CD4-positive, alpha-beta T cell treated with Interleukin-15 for 1 hour (primary cell): ENCODE data around the gene PIEZO2.
"Not testable (repeated sequence)": the region's sequence is repeated elsewhere in the genome, so short reads cannot be mapped to it uniquely, and the experiment has no call there.

Experiments
- DNase-seq: peaks from one replicate; pipeline ENCODE4 v3.0.0-alpha.2; 2020

The PIEZO2 gene

DNA sequence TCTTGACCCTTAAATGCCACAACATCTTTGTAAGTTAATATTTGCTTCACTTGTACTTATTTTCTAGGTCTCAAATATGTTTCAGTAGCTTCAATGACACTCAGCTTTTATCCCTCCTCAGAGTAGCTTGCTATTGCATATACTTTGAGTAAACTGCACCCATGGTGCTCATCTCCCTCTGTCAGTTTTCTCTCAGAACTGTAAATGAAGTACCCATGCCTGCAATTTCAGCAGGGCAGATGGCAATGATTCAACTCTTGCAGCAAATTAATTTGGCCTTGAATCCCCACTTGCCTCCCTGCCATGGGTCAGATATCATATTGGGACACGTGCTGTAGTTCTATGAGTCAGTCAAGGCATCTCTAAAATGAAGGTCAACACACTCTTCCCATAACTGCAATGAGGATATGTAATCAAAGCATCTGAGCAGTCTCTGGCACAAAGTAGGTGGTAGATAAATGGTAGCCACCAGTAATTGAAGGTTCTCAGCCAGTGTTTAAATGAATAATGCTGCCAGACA lies 225.8 kb downstream of the PIEZO2 start:
- no peak for DNase-seq

DNA sequence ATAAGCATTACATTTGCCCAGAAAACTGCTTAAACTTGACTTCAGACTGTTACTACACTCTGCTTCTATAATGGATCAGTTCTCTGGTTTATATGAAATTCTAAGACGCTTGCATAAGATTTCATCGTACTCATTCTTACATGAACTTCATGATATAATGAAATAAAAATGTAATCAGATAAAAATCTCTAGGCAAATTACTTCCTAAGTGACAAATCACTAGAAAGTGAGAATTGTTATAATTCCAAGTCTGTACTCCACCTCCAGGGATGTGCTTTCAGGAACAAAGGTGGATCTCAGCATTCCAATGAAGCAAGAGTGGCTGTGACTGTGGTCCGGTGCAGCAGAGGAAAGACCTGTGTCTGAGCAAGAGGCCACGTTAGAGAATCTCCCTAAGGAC lies 226.2 kb downstream of the PIEZO2 start:
- no peak for DNase-seq

DNA sequence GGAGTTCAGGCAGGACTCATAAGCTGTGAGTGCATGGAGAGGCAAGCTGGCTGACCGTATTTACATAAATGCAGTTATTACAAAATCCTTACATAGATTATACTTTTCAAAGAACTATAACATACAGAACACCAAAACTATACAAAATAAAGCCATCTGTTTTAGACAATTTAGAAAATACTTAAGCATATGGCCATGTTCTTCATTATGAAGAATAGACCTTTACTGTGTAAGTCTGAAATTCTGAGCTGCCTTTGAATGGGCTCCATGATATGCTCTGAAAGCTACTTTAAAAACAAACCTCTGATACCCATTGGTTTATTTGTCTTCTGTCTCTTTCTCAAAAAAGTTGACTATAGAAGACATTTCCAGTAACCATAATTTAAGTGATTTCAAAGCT lies 226.7 kb downstream of the PIEZO2 start:
- DNase-seq = not testable (repeated sequence)

DNA sequence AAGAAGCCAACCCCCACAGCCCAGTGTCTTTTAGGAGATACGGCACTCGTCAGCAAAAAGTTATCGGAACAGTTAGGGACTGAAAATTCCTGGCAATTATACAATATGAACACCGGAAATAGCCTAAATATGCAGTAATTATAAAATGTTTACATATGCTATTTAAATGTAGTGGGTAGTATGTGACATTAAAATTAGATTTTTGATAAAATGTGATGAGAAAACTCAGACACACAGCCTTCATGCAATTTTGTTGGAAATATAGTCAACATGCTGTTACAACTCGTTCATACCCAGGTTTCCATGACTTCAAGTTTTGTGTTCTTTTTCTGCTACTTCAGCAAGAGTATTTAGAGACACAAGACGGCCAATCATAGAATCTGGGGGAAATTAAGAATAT lies 229.1 kb downstream of the PIEZO2 start:
- DNase-seq = not testable (repeated sequence)

DNA sequence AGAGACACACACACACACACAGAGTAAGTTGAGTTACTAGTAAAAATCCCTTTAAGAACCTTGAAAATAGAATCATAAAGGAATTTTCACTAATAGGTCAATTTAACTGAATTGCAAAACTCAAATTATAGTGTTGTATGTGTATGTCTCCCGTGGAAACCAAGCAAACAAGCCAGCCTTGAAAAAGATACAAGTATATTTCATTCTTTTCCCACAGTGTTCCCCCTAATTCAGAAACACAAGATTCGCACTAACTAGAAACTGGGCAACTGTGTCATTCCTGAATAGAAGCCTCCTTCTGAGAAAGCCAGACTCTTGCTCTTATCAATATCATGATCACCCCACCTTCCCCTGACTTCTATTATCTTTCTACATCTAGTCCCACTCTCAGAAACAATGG lies 229.5 kb downstream of the PIEZO2 start:
- no peak for DNase-seq

DNA sequence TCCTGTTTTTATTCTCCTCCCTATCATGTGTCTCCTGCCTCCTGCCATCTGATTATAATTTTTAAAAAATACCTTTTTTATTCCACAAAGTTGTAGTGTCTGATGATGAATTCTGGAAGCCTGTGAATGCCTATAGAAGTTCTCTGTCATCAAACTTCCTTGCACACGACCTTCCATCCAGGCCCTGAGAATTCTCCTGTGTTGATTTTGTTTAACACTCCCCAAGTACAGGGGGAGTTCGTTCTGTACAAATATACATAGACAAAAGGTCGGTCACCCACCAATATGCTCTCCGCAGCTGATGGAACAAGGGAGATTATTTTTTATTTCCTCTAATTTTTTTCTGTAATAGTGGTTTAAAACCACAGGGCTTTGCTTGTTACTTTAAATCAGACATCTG lies 232.5 kb downstream of the PIEZO2 start:
- DNase-seq = no peak

DNA sequence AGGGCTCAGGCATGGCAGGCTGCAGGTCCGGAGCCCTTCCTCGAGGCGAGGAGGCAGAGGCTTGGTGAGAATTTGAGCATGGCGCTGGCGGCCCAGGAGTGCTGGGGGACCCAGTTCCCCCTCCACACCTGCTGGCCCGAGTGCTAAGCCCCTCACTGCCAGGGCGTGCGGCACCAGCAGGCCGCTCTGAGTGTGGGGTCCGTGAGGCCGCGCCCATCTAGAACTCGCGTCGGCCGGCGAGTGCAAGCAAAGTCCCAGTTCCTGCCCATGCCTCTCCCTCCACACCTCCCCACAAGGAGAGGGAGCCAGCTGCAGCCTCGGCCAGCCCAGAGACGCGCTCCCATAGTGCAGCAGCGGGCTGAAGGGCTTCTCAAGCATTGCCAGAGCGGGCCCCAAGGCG lies 233.0 kb downstream of the PIEZO2 start:
- DNase-seq = no peak

DNA sequence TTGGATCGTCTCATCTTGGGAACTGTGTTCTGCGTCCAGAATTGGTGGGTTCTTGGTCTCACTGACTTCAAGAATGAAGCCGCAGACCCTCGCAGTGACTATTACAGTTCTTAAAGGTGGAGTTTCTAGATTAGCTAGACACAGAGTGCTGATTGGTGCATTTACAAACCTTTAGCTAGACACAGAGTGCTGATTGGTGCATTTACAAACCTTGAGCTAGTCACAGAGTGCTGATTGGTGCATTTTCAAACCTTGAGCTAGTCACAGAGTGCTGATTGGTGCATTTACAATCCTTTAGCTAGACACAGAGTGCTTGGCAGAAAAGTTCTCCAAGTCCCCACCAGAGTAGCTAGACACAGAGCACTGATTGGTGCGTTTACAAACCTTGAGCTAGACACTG lies 233.6 kb downstream of the PIEZO2 start:
- DNase-seq = not testable (repeated sequence)

DNA sequence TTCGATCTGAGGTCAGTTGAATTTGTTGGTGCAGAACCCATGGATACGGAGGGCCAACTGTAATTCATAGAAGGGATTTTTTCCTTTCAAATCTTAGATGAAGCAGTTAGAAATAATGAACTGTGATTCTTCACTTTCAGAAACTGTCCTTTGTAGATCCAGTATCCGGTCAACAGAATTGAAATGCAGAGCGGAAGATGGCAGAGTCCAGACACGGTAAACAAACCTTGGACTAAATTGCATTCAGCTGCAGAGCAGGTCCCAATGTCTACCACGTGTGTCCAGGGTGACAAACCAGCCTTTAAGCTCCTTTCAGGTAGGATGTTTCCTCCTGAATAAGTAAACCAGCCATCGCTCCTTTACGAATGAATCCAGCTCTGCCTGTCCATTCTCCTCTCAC lies 234.8 kb downstream of the PIEZO2 start:
- DNase-seq = not testable (repeated sequence)

DNA sequence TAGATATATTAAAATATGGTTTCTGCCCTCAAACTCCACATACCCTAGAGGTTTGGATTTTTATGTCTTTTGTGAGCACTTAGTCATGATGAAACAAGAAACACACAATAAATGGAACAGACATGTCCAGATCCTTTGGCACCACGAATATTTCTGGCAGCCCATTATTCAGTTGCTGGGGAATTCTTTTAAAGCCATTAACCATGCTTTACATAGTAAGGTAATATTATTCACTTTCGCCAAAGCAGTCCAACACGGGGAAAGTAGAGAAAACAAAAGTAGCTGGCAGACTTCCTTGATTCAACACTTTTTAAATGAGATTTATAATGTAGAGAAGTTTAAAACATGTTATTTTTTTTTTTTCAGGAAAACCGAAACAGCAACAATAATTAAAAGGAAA lies 235.4 kb downstream of the PIEZO2 start:
- DNase-seq = no peak

DNA sequence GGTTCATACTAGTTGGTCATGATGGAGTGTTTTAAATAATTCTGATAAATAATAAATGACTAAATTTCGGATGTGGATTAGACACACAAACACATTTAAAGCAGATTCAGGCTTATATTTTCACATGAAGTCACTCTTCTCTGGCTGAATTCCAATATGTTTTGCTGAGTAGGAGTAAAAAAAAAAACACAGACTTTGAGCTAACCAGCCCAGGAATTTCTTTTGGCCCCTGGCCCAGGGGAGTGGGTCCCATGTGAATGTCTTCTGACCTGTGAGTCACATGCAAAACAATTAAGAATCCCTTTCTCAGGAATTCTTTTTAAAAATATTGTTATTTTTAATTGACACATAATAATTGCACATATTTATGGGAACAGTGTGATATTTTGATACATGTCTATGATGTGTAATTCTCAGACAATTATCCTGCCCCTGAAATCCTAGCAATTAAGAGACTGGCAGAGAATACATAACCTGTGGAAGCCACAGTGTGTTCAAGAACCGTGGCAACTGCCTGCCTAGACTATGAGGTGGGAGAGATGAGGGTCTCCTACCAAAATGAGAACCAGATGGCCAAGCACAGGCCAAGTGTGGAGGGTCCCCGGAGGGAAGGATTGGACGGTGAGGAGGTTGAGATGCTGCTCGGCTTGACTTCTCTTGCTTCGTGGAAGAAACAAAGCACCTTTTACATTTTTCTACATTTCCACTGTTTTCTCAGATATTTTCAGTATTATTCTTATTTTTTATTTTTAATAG lies 236.4 kb downstream of the PIEZO2 start:
- DNase-seq = no peak

DNA sequence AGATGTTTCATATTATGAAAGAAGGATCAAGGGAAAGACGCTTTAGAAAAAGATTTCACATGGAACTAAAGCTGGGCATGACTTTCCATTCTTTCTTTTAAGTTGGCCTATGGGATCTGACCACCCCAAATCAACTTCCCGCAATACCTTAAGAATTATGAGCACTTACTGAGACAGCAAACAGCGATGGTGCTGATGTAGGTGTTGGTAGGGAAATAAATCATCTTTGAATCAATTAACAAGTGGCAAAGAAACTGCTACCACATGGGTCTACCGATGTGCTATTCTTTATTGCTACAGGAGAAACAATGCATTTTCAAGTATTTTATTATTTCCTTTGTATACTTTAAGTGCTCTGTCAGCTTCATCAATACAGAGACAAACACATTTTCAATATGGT lies 239.6 kb downstream of the PIEZO2 start:
- DNase-seq = no peak

DNA sequence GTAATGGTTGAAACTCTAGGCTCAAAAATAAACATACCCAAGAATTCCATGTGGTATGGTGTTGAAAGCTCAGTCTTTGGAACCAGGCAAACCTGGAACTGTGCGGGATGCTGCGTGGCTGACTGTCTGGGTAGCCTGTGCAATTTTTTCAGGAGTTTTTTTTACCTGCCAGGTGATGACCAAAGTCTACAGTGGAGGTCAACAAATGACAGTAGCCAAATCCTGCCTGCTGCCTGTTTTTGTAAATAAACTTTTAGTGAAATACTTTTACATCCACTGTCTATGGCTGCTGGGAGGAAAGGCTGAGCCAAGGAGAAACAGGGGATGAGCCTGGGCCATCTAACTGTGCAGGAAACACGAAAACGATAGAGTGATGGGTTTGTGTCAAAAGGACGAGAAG lies 240.6 kb downstream of the PIEZO2 start:
- DNase-seq = no peak

DNA sequence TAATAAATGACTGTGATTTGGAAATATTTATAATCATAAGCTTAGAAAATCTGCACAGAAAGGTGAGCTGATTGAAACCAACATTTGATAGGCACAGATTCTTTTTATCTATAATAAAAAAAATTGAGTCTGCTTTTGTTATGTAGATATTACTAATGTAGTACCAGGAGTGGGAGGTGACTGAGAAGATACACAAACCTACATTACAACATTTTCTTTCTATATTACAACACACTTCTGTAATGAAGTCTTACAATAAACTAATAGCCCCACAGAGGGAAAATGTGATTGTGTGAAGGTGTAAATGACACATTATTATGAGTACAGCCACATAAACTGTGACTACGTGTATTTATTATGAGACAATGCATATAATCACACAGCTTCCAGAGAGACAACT lies 241.6 kb downstream of the PIEZO2 start:
- DNase-seq = no peak

DNA sequence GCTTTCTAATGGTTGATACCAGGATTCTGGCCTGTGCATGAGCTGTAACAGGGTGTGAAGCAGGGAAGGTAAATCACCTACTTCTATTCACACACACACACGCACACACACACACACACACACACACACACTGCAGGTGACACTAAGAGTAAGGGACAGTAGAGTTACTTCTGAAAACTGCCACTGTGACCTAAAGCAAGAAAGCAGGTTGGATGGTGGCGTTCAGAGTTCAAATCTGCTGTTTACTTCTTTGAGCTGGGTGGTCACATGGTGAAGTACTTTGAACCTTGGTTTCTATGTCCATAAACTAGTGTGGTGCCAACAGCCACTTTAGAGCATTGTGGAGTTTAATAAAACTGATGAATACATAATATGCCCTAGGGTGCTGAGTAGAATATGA lies 248.0 kb downstream of the PIEZO2 start:
- no peak for DNase-seq

DNA sequence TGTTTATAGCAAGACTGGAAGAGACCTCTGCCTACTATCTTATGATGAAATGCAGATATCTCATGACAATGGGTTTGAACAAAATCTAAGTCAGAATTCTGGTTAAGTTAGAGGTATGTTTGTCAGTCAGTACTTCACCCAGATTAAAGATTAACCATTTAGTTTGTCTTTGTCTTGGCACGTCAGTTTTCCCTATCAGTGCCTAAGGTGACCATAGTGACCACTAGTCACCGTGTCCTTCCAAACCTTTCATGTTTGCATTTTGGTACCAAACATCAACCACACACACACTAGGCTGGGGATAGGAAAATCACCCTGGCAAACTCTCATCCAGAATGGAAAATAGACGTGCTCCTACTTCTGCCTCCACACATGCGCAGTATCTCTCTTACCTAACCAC lies 248.9 kb downstream of the PIEZO2 start:
- DNase-seq = no peak

DNA sequence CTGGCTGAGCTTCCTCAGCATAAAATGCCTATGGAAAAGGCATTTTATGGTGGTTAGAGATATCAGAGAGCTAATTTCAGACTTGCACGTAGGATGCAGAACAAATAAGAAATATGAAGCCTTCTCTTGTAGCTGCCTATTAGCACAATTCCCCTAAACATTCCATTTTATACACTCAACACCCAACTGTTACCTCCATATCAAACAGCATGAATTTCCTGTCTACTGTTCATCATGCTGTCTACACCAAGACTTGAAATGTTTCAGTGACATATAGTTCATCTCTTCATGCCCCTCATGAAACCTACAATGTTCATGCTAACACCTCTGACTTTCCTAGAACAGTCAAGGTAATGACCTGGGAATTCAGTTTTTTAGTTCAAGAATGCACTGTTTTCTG lies 249.9 kb downstream of the PIEZO2 start:
- DNase-seq = no peak

DNA sequence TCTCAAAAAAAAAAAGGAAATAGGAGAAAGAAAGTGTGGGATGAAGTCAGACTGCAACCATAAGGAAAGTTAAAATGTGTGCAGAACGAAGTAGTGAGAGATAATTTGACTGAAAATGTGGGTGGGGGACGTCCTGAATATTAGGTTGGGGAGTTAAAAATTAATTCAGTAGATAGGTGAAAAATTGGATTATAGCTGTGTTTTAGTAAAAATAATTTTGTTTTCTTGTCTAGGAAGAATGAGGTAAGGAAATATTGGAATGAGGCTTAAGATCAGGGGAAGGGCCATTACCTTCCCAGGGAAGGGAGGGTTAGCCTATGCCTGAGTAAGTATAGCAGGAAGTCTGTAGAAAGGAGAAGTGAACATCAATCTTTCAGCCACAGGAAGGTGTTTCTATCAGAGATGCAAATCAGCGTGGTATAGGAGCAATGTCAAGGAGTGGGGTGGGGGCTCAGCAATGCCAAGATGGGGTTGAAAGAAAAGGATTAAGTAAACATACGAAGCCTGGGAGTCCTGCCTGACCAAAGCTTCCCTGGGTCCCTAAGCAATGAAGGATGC lies 250.9 kb downstream of the PIEZO2 start:
- no peak for DNase-seq

DNA sequence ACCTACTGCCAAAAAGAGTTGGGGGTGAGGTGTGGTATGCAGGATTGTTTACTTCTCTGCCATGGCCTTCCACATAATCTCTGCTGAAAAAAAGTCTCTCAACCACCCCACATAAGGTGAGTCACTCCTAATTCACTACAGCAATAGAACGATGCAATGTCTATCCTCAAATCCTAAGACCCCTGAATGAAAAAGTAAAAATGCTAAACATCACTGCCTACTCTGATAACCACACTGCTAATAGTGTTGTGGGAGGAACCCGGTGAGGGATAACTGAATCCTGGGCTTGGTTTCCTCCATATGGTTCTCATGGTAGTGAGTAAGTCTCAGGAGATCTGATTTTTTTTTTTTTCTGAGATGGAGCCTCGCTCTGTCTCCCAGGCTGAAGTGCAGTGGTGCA lies 252.5 kb downstream of the PIEZO2 start:
- no peak for DNase-seq

DNA sequence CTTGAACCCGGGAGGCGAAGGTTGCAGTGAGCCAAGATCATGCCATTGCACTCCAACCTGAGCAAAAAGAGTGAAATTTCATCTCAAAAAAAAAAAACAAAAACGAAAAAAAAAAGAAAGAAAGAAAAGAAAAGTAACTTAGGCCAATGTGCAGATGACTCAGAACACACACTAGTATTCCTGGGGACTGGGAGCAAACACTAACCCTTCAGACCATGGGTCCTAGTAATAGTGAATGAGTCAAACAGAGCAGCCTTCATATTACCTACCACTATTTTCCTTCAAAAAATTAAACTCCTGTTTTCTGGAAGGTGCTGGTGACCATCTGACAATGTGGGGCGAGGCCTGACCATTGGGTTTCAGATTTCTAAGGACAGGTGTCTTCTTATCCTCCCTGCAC lies 253.4 kb downstream of the PIEZO2 start:
- no peak for DNase-seq

DNA sequence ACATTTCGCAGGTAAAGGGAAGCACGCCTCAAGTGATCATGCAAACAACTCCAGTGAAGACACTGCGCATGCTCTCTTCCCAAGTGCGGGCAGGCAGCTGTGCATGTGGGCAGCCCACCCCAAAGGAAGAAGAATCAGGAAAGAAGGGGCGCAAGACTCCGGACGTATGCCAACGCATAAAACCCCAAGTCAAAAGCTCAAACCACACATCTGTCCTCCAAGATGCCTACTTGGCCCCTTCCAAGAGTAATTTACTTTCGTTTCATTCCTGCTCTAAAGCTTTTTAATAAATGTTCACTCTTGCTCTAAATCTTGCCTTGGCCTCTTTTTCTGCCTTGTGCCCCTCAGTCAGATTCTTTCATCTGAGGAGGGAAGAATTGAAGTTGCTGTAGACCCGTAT lies 254.9 kb downstream of the PIEZO2 start:
- no peak for DNase-seq

DNA sequence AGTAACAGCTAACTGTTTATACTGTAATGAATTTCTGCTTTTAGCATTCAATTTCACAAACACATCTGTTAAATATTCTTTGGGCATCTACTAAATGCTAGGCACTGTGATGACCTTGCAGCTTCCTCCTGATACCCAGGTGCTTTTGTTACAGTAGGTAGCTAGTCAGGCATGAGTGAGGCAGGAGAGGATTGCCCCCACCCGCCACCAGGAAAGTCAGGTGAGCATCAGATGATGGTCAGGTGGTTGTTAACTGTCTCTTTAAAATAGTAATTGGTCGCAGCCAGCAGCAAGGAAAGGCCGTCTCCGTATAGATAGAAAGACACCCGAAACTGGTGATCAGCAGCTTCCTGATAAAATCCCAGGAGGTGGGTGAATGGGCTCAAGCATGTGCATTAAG lies 255.6 kb downstream of the PIEZO2 start:
- no peak for DNase-seq

DNA sequence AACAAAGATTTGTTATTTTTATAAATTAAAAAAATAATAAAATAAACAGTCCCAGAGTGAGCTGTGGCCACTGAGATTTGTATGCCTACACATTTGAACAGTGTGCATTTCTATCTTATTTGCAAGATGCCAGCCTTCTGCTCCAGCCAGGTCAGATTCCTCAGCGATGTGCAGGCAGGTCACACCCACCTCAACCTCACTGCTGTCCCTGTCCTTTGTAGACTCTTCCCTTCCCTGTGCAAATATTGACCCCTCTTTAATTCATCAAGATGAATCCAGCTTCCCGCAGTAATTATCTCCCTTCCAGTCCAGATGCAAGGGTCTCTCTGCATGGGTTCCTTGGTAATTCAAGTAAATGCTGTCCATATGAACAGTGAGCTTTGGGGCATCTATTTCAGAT lies 256.2 kb downstream of the PIEZO2 start:
- DNase-seq = no peak

DNA sequence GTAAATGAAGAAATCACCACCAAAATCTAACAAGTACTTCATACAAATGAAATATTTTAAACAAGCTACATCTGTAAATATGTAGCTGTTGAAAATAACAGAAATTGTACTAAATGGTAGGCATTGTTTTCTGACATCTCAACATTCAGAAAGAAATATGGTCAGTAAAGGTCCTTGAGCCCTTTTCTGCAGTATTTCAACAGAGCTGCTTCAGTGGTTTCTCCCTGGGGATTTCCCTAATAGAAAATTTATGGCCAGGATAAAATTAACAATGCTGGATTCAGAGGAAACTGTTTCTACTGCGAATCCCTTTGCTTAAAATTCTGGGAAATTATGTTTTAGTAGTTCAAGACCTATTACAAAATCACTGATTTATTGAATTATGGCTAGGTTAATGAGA lies 256.6 kb downstream of the PIEZO2 start:
- DNase-seq = no peak

DNA sequence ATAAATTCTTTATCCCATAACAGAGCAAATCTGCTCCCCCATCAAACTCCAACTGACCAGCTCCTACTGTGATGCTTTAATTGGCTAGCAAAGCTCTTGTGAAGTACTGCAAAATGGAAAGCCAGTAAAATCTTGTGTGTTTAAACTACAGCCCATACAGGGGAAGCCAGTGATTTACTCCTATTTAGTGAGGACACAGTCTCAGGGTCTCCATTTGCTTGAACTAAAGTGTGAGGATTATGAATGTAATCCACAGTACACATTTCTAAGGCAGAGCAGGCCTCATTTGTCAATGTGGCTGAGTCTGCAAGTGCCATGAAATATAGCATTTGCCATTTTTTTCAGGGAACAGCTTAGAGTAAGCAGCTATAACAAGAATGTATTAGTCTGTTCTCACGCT lies 259.3 kb downstream of the PIEZO2 start:
- DNase-seq = no peak
